GM23248 (cell line): ENCODE data around the gene CLEC4F. TPM values are rescaled to one million over a fixed set of nuclear protein-coding genes. Genes with fewer than 3 reads are reported as not detected.

Experiments used
- DNase-seq: peaks from one replicate; pipeline ENCODE4 v3.0.0-alpha.2; 2015
- H2AFZ ChIP-seq: fragments of 200-600 bp; sonication (generic); 2 replicates; pipeline ENCODE4 v1.6.1; 2016; ENCODE audit warnings: antibody characterized with exemption
- H3F3A ChIP-seq: fragments of 200-600 bp; sonication (generic); 2 replicates; pipeline ENCODE4 v1.6.1; 2016; ENCODE audit warnings: mild to moderate bottlenecking, antibody characterized with exemption, mixed run types; ENCODE audit not compliant: insufficient read depth
- H3K27ac ChIP-seq: fragments of 200-600 bp; sonication (generic); 2 replicates; pipeline ENCODE4 v1.5.1; 2016; ENCODE audit warnings: mild to moderate bottlenecking
- H3K27me3 ChIP-seq: fragments of 200-600 bp; sonication (generic); replicated peaks from 2 replicates; pipeline ENCODE4 v1.6.1; 2016; ENCODE audit warnings: mild to moderate bottlenecking; ENCODE audit not compliant: insufficient read depth
- H3K36me3 ChIP-seq: fragments of 200-600 bp; sonication (generic); 2 replicates; pipeline ENCODE4 v1.6.1; 2016; ENCODE audit warnings: low read depth, mild to moderate bottlenecking
- H3K4me1 ChIP-seq: fragments of 200-600 bp; sonication (generic); 2 replicates; pipeline ENCODE4 v1.6.1; 2016; ENCODE audit warnings: mild to moderate bottlenecking; ENCODE audit not compliant: insufficient read depth
- H3K4me2 ChIP-seq: fragments of 200-600 bp; sonication (generic); one replicate; pipeline ENCODE4 v1.6.1; 2016; ENCODE audit warnings: mild to moderate bottlenecking; ENCODE audit not compliant: unreplicated experiment
- H3K4me3 ChIP-seq: fragments of 200-600 bp; sonication (generic); 2 replicates; pipeline ENCODE4 v1.5.1; 2016; ENCODE audit warnings: mild to moderate bottlenecking
- H3K79me2 ChIP-seq: fragments of 200-600 bp; sonication (generic); 2 replicates; pipeline ENCODE4 v1.6.1; 2016; ENCODE audit warnings: mild to moderate bottlenecking; ENCODE audit not compliant: insufficient read depth
- H3K9ac ChIP-seq: fragments of 200-600 bp; sonication (generic); 2 replicates; pipeline ENCODE4 v1.6.1; 2016; ENCODE audit warnings: mild to moderate bottlenecking
- H3K9me2 ChIP-seq: fragments of 200-600 bp; sonication (generic); 2 replicates; pipeline ENCODE4 v1.6.1; 2016; ENCODE audit warnings: mixed run types, mild to moderate bottlenecking, moderate library complexity; ENCODE audit not compliant: insufficient read depth
- H3K9me3 ChIP-seq: fragments of 200-600 bp; sonication (generic); one replicate; pipeline ENCODE4 v1.6.1; 2017; ENCODE audit warnings: low read depth
- H4K20me1 ChIP-seq: fragments of 200-600 bp; sonication (generic); 2 replicates; pipeline ENCODE4 v1.6.0; 2016; ENCODE audit not compliant: insufficient read depth
- EZH2 ChIP-seq: fragments of 200-600 bp; sonication (generic); IDR thresholded peaks from 2 replicates; pipeline ENCODE4 v1.6.1; 2018; ENCODE audit warnings: antibody characterized with exemption, mild to moderate bottlenecking; ENCODE audit not compliant: insufficient read depth, poor library complexity, severe bottlenecking
- EZH2phosphoT487 ChIP-seq: fragments of 200-600 bp; sonication (generic); IDR thresholded peaks from 2 replicates; pipeline ENCODE4 v1.6.1; 2018; ENCODE audit warnings: antibody characterized with exemption, moderate library complexity, mild to moderate bottlenecking, low read depth; ENCODE audit not compliant: insufficient read depth
- WGBS, 2 experiments: methylation state at CpG; one replicate each; pipeline ENCODE4 v1.1.6; 2015 to 2017; ENCODE audit warnings: low lambda C conversion rate in 2 of 2, low coverage in 1 of 2; ENCODE audit errors: missing lambda C conversion rate in 2 of 2; 5-methylcytosine and 5-hydroxymethylcytosine counted together
- in situ Hi-C: fragments of 300-500 bp; cut with MboI; formaldehyde crosslinking; loops from 2 replicates; pipeline ENCODE4 v1.15.0; 2020
- polyA plus RNA-seq: library from polyadenylated mRNA; unstranded; fragments of >200 nt; fragmentation: Nextera tagmentation; extraction: Ambion mirVana; gene quantifications from 2 replicates; pipeline ENCODE4 v1.2.1, GENCODE V29; 2016
- total RNA-seq: library from RNA; depleted of rRNA; stranded (reverse); fragments of >200 nt; shearing (Covaris generic); gene quantifications from 2 replicates; pipeline ENCODE4 v1.2.3, GENCODE V29; 2014

CLEC4F gene
- total and polyA plus RNA-seq, 2 experiments from 2014 or later, result not detected

GRCh38 chr2:70808983-70809958 lies 11.1 kb downstream of the CLEC4F start:
- Histone ChIP-seq H3K79me2 (no peaks in the 10 kb centered on the region), H3F3A (no peaks in the 10 kb centered on the region), H3K9me3 (no peaks in the 10 kb centered on the region), H3K4me3 (no peak overlapping the region), H3K27ac (no peak overlapping the region), H4K20me1 (no peaks in the 10 kb centered on the region), H3K36me3 (no peaks in the 10 kb centered on the region), H3K4me1 (no peaks in the 10 kb centered on the region), H3K27me3 (peaks cover 32% of the 10 kb centered on the region), H3K4me2 (no peak overlapping the region), H3K9ac (no peak overlapping the region), H3K9me2 (no peaks in the 10 kb centered on the region), H2AFZ (no peak overlapping the region)
- DNase-seq, result no peak
- in situ Hi-C loops, result no loop called here
- 66 to 69% methylated on average over 12 of the region's 12 CpGs for WGBS, 2 experiments
- TF ChIP-seq EZH2, result no peak
- TF ChIP-seq EZH2phosphoT487, result no peak

GRCh38 chr2:70807828-70808118 lies 12.6 kb downstream of the CLEC4F start:
- peaks cover 18% of the 10 kb centered on the region for H3K27me3 ChIP-seq
- no peak overlapping the region for H2AFZ ChIP-seq

GRCh38 chr2:70807102-70807827 lies 13.1 kb downstream of the CLEC4F start:
- no peak for DNase-seq
- in situ Hi-C loops, result no loop called here
- Histone ChIP-seq H3K9ac (no peak overlapping the region), H3F3A (no peaks in the 10 kb centered on the region), H3K9me2 (no peaks in the 10 kb centered on the region), H3K36me3 (no peaks in the 10 kb centered on the region), H2AFZ (no peak overlapping the region), H3K4me1 (no peaks in the 10 kb centered on the region), H3K4me2 (no peak overlapping the region), H3K27me3 (peaks cover 18% of the 10 kb centered on the region), H3K79me2 (no peaks in the 10 kb centered on the region), H4K20me1 (no peaks in the 10 kb centered on the region), H3K9me3 (no peaks in the 10 kb centered on the region), H3K4me3 (no peak overlapping the region), H3K27ac (no peak overlapping the region)
- TF ChIP-seq EZH2 (no peak), EZH2phosphoT487 (no peak)
- WGBS, 2 experiments, result 65 to 74% methylated on average over 6 of the region's 6 CpGs

More at GRCh38 chr2:70807828-70808118, 12.6 kb downstream of the CLEC4F start:
- TF ChIP-seq EZH2phosphoT487 (no peak), EZH2 (no peak)
- Histone ChIP-seq H3K4me3 (no peak overlapping the region), H3K27ac (no peak overlapping the region), H3K9me2 (no peaks in the 10 kb centered on the region), H3K9ac (no peak overlapping the region), H3K4me1 (no peaks in the 10 kb centered on the region), H3K79me2 (no peaks in the 10 kb centered on the region), H4K20me1 (no peaks in the 10 kb centered on the region), H3K9me3 (no peaks in the 10 kb centered on the region), H3F3A (no peaks in the 10 kb centered on the region), H3K4me2 (no peak overlapping the region), H3K36me3 (no peaks in the 10 kb centered on the region)
- in situ Hi-C loops, result no loop called here
- WGBS, 2 experiments, result 71 to 83% methylated on average over 4 of the region's 4 CpGs
- no peak for DNase-seq

- Histone ChIP-seq H3K4me3 (no peak overlapping the region), H2AFZ (no peak overlapping the region), H3K79me2 (no peaks in the 10 kb centered on the region), H3F3A (no peaks in the 10 kb centered on the region), H3K27me3 (peaks cover 18% of the 10 kb centered on the region), H3K4me2 (no peak overlapping the region), H3K9me3 (no peaks in the 10 kb centered on the region), H3K36me3 (no peaks in the 10 kb centered on the region), H3K9ac (no peak overlapping the region), H3K4me1 (no peaks in the 10 kb centered on the region), H4K20me1 (no peaks in the 10 kb centered on the region), H3K27ac (no peak overlapping the region), H3K9me2 (no peaks in the 10 kb centered on the region)
- no peak for DNase-seq
- 33 to 38% methylated on average over 6 of the region's 6 CpGs for WGBS, 2 experiments
- in situ Hi-C loops, result no loop called here
- TF ChIP-seq EZH2phosphoT487, result no peak
- no peak for TF ChIP-seq EZH2
Measured at GRCh38 chr2:70806620-70807019, 13.8 kb downstream of the CLEC4F start.
